GM10266 (cell line): ENCODE measurements around the gene VSNL1.

Experiments used
- DNase-seq: peaks from one replicate; pipeline ENCODE4 v3.0.0; 2012; ENCODE audit errors: extremely low spot score
- CTCF ChIP-seq: IDR thresholded peaks from 2 replicates; pipeline ENCODE4 v1.5.1; 2012; ENCODE audit warnings: mild to moderate bottlenecking, low read depth; ENCODE audit not compliant: control insufficient read depth, insufficient read depth; ENCODE audit errors: missing control alignments

The VSNL1 gene

GRCh38 chr2:17583166-17583565 lies 42.7 kb downstream of the VSNL1 start:
- TF ChIP-seq CTCF: no peak
- DNase-seq: no peak

DNA sequence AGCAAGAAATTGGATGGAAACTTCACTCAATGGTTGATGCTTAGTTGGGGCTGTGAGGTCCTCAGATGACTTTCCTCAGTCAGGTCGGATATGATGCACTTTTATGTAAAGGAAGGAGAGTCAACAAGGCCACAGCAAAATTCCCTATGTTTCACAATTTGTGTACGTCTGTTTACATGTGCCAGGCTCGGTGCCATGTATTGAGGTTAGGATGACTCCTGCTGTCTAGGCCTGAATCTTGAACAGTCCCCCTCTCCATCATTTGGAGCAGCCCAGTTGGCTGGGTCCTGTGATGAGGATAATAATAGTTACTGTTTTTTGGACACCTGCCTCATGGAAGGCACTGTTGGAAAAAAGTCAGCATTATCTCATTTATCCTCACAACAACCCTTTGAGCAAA lies 43.1 kb downstream of the VSNL1 start:
- no peak for DNase-seq
- no peak for TF ChIP-seq CTCF

DNA sequence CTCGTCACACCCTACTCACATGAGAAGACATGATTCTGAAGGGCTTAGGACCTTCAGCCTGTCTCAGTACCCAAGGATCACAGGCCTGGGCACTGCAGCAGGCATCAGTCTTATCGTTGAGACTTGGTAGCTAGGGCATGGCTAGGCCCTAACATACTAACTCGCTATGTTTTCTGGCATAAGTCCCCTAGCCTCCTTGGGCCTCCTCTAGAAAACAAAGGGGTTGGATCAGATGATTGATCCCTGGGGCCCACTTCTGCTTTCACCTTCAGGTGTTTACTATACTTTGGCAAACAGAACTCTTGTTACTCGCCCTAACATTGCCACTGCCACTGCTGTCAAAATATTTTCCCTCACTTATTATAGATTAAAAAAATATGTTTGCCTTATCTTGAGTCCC lies 44.2 kb downstream of the VSNL1 start:
- TF ChIP-seq CTCF: no peak
- no peak for DNase-seq

GRCh38 chr2:17587469-17587868 lies 47.0 kb downstream of the VSNL1 start:
- TF ChIP-seq CTCF: no peak
- DNase-seq: no peak

DNA sequence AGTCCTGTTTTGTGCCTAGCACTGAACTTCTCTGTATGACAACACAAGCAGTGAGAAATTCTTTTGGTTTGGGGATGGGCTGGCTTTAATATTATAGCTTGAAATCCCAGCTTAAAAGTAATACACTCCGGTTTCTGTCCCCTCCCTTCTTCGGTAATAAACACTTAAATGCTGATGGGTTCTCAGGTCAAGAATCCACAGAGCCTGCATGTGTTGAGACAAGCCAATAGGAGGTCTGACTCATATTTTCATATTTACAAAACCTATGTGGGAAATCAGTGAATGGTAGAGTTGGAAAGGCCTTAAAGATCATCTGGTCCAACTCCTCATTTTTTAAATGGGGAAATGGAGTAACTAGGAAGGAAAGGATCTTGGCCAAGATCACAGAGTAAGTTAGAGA lies 47.5 kb downstream of the VSNL1 start:
- no peak for DNase-seq
- TF ChIP-seq CTCF: no peak

- TF ChIP-seq CTCF: no peak
- no peak for DNase-seq
These were observed 49.0 kb downstream of the VSNL1 start for GRCh38 chr2:17589406-17590035.

- no peak for TF ChIP-seq CTCF
- DNase-seq: no peak
These were observed 49.9 kb downstream of the VSNL1 start for GRCh38 chr2:17590342-17590911.
